ENCODE measurements around the gene ISYNA1. TPM values are rescaled to one million over a fixed set of nuclear protein-coding genes. Genes with fewer than 3 reads are reported as not detected.

Gene ISYNA1
- total RNA-seq, 1 donor from 2014 or later = 18.3 TPM

DNA sequence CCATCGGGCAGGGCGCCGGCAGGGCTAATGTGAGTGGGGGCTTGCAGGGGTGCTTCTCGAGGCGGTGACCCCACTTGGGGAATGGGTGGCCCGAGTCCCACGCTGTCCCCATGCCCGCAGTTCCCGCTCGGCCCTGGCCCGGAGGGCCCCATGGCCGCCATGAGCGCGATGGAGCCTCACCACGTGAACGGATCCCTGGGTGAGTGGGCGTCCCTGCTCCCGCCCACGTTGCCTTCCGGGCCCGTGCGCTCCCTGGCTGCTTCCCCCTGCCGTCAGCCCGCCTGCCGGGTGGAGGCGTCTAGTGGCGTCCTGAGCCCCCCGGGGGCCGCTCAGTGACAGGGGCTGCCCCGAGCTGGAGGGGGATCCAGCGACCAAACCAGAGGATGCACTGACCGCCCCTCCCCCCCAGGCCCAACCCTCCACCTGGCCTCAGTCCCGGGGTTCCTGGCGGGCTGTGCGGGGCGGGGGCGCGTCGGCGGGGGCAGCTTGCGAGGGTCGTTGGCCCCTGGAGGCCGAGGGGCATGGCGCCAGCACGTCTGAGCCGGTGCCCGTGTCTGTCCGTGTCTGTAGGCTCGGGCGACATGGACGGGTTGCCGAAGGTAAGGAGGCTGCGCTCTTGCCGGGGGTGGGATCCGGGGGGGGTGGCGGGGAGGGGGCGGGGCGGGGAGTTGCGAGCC is 4.8 kb downstream of the ISYNA1 start:
- DNase-seq (ENCODE audit: low spot score) = no peak

GRCh38 chr19:18432275-18433014 is 5.5 kb downstream of the ISYNA1 start:
- DNase-seq (ENCODE audit: low spot score) = no peak

- DNase-seq (ENCODE audit: low spot score) = no peak
These were observed 6.4 kb downstream of the ISYNA1 start for GRCh38 chr19:18431351-18432197.

GRCh38 chr19:18430417-18431144 is 7.4 kb downstream of the ISYNA1 start:
- DNase-seq (ENCODE audit: low spot score) = no peak

GRCh38 chr19:18429717-18430416 is 8.1 kb downstream of the ISYNA1 start:
- DNase-seq (ENCODE audit: low spot score) = no peak

DNA sequence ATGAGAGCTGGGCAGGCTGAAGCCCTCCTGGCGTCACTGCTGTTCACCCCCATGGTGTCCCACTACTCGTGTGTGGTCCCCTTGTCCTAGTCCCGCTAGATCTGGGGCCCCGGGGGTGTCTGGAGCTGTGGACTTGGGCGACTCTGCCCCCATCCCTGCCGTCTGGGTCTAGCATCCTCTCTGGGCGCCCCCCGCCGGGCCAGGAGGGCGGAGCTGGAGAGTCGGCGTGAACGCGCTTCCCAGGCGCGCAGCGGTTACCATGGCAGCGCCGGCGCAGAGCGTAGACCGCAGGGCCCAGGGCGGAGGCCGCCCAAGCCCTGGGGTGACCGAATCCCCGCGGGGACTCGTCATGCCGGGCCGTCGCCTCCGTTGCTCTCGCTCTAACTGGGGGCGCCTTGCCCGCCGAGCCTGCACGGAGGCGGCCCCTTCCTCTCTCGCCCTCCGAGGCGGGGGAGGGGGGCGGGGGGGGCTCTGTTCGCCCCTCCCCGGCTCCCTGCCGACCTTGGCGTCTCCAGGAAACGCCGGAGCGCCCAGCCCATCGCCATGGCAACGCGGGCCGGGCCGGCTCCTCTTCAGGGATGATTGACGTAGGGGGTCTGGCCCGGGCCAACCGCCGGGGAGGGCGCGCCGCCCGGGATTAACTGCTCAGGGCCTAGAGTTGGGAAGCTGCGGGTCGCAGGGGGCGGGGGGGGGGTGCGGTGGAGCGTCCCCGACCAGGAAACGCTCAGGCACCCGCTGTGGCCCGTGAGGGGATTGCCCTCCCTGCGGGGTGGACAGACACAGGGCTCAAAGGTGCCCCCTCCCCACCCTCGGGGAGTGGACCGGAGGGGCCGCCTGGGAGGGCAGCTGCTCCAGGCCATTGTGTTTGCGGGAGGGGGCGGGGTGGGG is 8.9 kb downstream of the ISYNA1 start:
- peak; percentile 94 for DNase-seq (ENCODE audit: low spot score)

- no peak for DNase-seq (ENCODE audit: low spot score)
These were observed 9.7 kb downstream of the ISYNA1 start for GRCh38 chr19:18428173-18428786.

- no peak for DNase-seq (ENCODE audit: low spot score)
These were observed 10.2 kb downstream of the ISYNA1 start for GRCh38 chr19:18427743-18428113.

DNA sequence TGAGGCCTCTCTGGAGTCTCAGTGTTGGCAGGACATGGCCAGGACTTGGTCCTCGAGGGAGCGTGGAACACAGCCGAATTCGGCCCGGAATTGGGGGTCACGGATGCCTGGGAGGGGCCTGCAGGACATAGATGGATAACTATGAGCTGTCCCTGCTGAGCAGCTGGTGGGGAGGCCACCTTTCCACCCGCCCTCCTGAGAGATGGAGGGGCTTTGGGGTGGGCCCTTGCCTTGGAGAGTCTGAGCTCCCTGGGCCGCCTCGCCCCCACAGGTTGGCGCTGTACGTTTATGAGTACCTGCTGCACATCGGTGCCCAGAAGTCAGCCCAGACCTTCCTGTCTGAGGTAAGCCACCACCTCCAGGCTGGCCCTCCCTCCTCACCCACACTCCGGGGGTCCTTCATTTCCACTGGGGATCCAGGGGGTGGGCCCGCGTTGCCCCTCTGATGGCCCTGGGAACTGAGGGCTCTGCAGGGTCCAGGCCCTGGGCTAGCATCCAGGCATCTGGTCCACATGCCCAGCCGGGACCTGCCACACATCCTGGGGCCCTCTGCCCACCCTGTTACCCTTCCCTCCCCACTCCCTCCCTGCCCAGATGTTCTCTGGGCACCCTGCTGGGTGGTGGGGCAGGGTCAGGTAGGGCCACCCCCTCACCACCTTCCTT is 10.7 kb downstream of the ISYNA1 start:
- no peak for DNase-seq (ENCODE audit: low spot score)

DNA sequence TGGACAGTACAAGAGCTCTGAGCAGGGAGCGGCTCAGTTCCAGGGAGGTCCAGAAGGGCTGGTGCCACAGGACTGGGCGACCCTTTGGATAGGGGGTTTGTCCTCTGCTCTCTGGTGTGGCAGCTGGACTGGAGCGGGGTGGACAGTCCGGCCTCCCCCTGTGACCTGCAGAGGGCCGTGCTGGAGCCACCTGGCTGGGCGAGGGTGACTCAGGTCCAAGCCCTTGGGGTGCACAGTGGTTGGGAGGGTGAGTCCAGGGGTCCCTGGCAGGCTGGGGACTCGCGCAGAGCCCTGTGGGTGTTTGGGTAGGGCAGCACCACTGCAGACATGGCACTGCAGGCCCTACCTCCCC is 11.5 kb downstream of the ISYNA1 start:
- no peak for DNase-seq (ENCODE audit: low spot score)

GRCh38 chr19:18425515-18426415 is 12.2 kb downstream of the ISYNA1 start:
- DNase-seq (ENCODE audit: low spot score) = no peak

GRCh38 chr19:18424890-18425514 is 12.9 kb downstream of the ISYNA1 start:
- no peak for DNase-seq (ENCODE audit: low spot score)

- no peak for DNase-seq (ENCODE audit: low spot score)
These were observed 13.6 kb downstream of the ISYNA1 start for GRCh38 chr19:18424122-18424889.

- no peak for DNase-seq (ENCODE audit: low spot score)
These were observed 14.5 kb downstream of the ISYNA1 start for GRCh38 chr19:18423258-18424020.

DNA sequence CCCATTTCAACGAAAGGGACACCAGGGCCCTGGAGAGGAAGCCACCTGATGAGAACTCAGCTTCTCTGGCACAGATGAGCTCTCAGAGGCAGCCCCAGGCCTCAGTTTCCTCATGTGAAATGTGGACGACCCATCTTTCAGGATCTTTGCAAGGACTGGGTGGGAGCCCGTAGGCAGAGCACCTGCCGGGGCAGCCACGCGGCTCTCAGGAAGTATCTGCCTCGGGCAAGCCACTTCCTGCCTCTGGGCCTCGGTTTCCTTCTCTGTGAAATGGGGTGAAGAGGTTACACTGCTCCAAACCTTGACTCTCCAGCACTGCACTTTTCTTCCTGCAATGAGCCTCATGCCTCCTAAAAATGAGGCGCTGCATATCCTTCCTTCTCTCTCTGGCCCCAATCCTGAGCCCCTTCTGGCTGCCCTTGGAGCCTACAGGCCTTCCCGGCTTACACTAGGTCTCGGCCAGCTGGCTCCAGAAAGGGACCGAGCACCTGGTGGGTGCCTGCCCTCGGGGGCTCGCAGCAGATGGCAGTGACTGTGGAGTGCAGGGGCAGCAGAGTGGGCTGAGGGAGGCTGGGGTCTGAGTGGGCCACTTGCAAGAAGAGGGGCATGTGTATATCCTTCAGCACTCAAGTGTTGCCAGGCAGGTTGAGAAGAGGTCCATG is 15.3 kb downstream of the ISYNA1 start:
- no peak for DNase-seq (ENCODE audit: low spot score)

All from mesenteric fat pad (tissue), 1 donor.